NCI-H526 (cell line): ENCODE measurements around the gene PNMA8C.
"Not testable (repeated sequence)": the region's sequence is repeated elsewhere in the genome, so short reads cannot be mapped to it uniquely, and the experiment has no call there.

Experiments
- DNase-seq, 2 experiments: peaks; one replicate each; lab custom pipeline; 2025; lab: John Stamatoyannopoulos, UW

Gene PNMA8C

GRCh38 chr19:46388311-46389095 is 40.2 kb downstream of the PNMA8C start:
- no peak for DNase-seq

GRCh38 chr19:46387713-46388130 is 41.0 kb downstream of the PNMA8C start:
- DNase-seq: no peak

GRCh38 chr19:46386996-46387712 is 41.6 kb downstream of the PNMA8C start:
- DNase-seq: no peak

GRCh38 chr19:46386151-46386550 is 42.6 kb downstream of the PNMA8C start:
- no peak for DNase-seq

- DNase-seq: no peak
Measured at GRCh38 chr19:46385636-46386035, 43.1 kb downstream of the PNMA8C start.

GRCh38 chr19:46384396-46384795 is 44.3 kb downstream of the PNMA8C start:
- no peak for DNase-seq

- DNase-seq: no peak
Measured at GRCh38 chr19:46383846-46384245, 44.9 kb downstream of the PNMA8C start.

- DNase-seq: no peak
Measured at GRCh38 chr19:46383171-46383815, 45.4 kb downstream of the PNMA8C start.

GRCh38 chr19:46381756-46382345 is 46.9 kb downstream of the PNMA8C start:
- DNase-seq: no peak

- no peak for DNase-seq
Measured at GRCh38 chr19:46381346-46381745, 47.4 kb downstream of the PNMA8C start.

- DNase-seq: no peak
Measured at GRCh38 chr19:46380690-46381089, 48.0 kb downstream of the PNMA8C start.

GRCh38 chr19:46378268-46378667 is 50.5 kb downstream of the PNMA8C start:
- no peak for DNase-seq

GRCh38 chr19:46376241-46377153 is 52.2 kb downstream of the PNMA8C start:
- no peak for DNase-seq

- DNase-seq: not testable (repeated sequence)
Measured at GRCh38 chr19:46375476-46376067, 53.2 kb downstream of the PNMA8C start.
